Stimulated activated CD8-positive, alpha-beta memory T cell treated with anti-CD3 and anti-CD28 coated beads, Interleukin-15, amount 100 ng/mL, for 4 hours (primary cell): ENCODE results near the gene ARHGAP10.

ENCODE experiments used
- DNase-seq, 2 donors: peaks; one replicate each; pipeline ENCODE4 v3.0.0-alpha.2; 2020; ENCODE audit warnings: low read depth in 2 of 2

Gene ARHGAP10

GRCh38 chr4:147825451-147826287 is 93.8 kb downstream of the ARHGAP10 start:
- no peak for DNase-seq

- no peak for DNase-seq
Measured at GRCh38 chr4:147826288-147826646, 94.4 kb downstream of the ARHGAP10 start.

GRCh38 chr4:147828331-147828905 is 96.5 kb downstream of the ARHGAP10 start:
- DNase-seq: no peak

- no peak for DNase-seq
Measured at GRCh38 chr4:147829401-147830101, 97.7 kb downstream of the ARHGAP10 start.

GRCh38 chr4:147830102-147830463 is 98.2 kb downstream of the ARHGAP10 start:
- no peak for DNase-seq

GRCh38 chr4:147830987-147831386 is 99.1 kb downstream of the ARHGAP10 start:
- no peak for DNase-seq

GRCh38 chr4:147831551-147832171 is 99.8 kb downstream of the ARHGAP10 start:
- no peak for DNase-seq

GRCh38 chr4:147833254-147833653 is 101.4 kb downstream of the ARHGAP10 start:
- DNase-seq: no peak

GRCh38 chr4:147833741-147834140 is 101.9 kb downstream of the ARHGAP10 start:
- no peak for DNase-seq

GRCh38 chr4:147834480-147834879 is 102.6 kb downstream of the ARHGAP10 start:
- DNase-seq: no peak

- no peak for DNase-seq
Measured at GRCh38 chr4:147836807-147837206, 104.9 kb downstream of the ARHGAP10 start.

- no peak for DNase-seq
Measured at GRCh38 chr4:147837435-147837834, 105.5 kb downstream of the ARHGAP10 start.

GRCh38 chr4:147837854-147838253 is 106.0 kb downstream of the ARHGAP10 start:
- DNase-seq: no peak

- no peak for DNase-seq
Measured at GRCh38 chr4:147839200-147839599, 107.3 kb downstream of the ARHGAP10 start.

GRCh38 chr4:147839663-147840062 is 107.8 kb downstream of the ARHGAP10 start:
- DNase-seq: no peak

GRCh38 chr4:147840838-147841738 is 109.2 kb downstream of the ARHGAP10 start:
- DNase-seq: no peak

- DNase-seq: no peak
Measured at GRCh38 chr4:147842573-147842972, 110.7 kb downstream of the ARHGAP10 start.

- DNase-seq: no peak
Measured at GRCh38 chr4:147843162-147843561, 111.3 kb downstream of the ARHGAP10 start.

- DNase-seq: no peak
Measured at GRCh38 chr4:147844781-147845180, 112.9 kb downstream of the ARHGAP10 start.

GRCh38 chr4:147846318-147847155 is 114.6 kb downstream of the ARHGAP10 start:
- no peak for DNase-seq
